A549 (cell line): ENCODE results near the gene BRD3OS. TPM values are rescaled to one million over a fixed set of nuclear protein-coding genes. Genes with fewer than 3 reads are reported as not detected.
"Not testable (repeated sequence)": the region's sequence is repeated elsewhere in the genome, so short reads cannot be mapped to it uniquely, and the experiment has no call there.

ENCODE experiments used
- ATAC-seq, 2 experiments: fragments of 200-7000 bp in 1 of 2; fragments of >200 bp in 1 of 2; cut with Nextera tagmentation in 1 of 2; cut with Tn5 transposase in 1 of 2; 3 replicates each; pipeline versions ENCODE4 v1.8.0 to v1.9.1; 2018 to 2020; ENCODE audit warnings: mild to moderate bottlenecking in 1 of 2, moderate library complexity in 1 of 2
- CTCF ChIA-PET: fragments of 300-600 bp; sonication (Branson Sonifier 250); formaldehyde crosslinking; extraction: SDS; loops from one replicate; lab custom pipeline; 2021; ENCODE audit warnings: antibody characterized with exemption, inconsistent platforms; lab: Yijun Ruan, JAX
- POLR2A ChIA-PET: fragments of 350-600 bp; formaldehyde crosslinking; extraction: SDS; loops from one replicate; lab custom pipeline; 2021; ENCODE audit warnings: antibody characterized with exemption, inconsistent platforms; lab: Yijun Ruan, JAX
- DNase-seq, 2 experiments: peaks; one replicate each; pipeline versions ENCODE4 v3.0.0 to v3.0.0-alpha.2; 2011 to 2016; ENCODE audit warnings: low read depth in 1 of 2, low spot score in 1 of 2
- FAIRE-seq: peaks from 2 replicates; lab custom pipeline; 2011; peaks lifted over from hg19 to GRCh38; lab: Jason Lieb, UNC
- H3K27ac ChIP-seq, 2 experiments: fragments of >200 bp; sonication (Bioruptor Twin); formaldehyde crosslinking; 3 replicates each; pipeline ENCODE4 v1.5.1; 2016 to 2017
- H3K4me1 ChIP-seq: fragments of >200 bp; sonication (Bioruptor Twin); formaldehyde crosslinking; 3 replicates; pipeline ENCODE4 v1.6.1; 2016
- H3K4me2 ChIP-seq: fragments of >200 bp; sonication (Bioruptor Twin); formaldehyde crosslinking; 3 replicates; pipeline ENCODE4 v1.6.1; 2016
- H3K4me3 ChIP-seq: fragments of >200 bp; sonication (Bioruptor Twin); formaldehyde crosslinking; 3 replicates; pipeline ENCODE4 v1.5.1; 2016
- H3K9me3 ChIP-seq: fragments of >200 bp; sonication (Bioruptor Twin); formaldehyde crosslinking; 3 replicates; pipeline ENCODE4 v1.6.1; 2016
- ELK1 ChIP-seq: fragments of 150-350 bp; IDR thresholded peaks from 2 replicates; pipeline ENCODE4 v1.6.1; 2014; ENCODE audit warnings: low read depth, mild to moderate bottlenecking, low read length
- FOSB ChIP-seq: fragments of 250-450 bp; sonication (Bioruptor Pico); IDR thresholded peaks from 2 replicates; pipeline ENCODE4 v1.5.0; 2020; ENCODE audit warnings: mild to moderate bottlenecking, moderate library complexity
- GATA3 ChIP-seq: IDR thresholded peaks from 2 replicates; pipeline ENCODE4 v1.6.1; 2012; ENCODE audit warnings: borderline replicate concordance
- HDAC2 ChIP-seq: fragments of 200-600 bp; sonication (generic); IDR thresholded peaks from 2 replicates; pipeline ENCODE4 v1.6.1; 2016
- HEYL ChIP-seq: fragments of 250-450 bp; sonication (Bioruptor Pico); IDR thresholded peaks from 2 replicates; pipeline ENCODE4 v1.8.0; 2021; ENCODE audit warnings: mild to moderate bottlenecking, moderate library complexity
- HMGXB4 ChIP-seq: fragments of 250-450 bp; sonication (Bioruptor Pico); IDR thresholded peaks from 2 replicates; pipeline ENCODE4 v1.5.0; 2021; ENCODE audit warnings: mild to moderate bottlenecking, moderate library complexity, borderline replicate concordance
- HOXA7 ChIP-seq: fragments of 250-450 bp; sonication (Bioruptor Pico); IDR thresholded peaks from 2 replicates; pipeline ENCODE4 v1.5.0; 2020; ENCODE audit warnings: mild to moderate bottlenecking, moderate library complexity
- NFE2L2 ChIP-seq: fragments of 150-350 bp; conservative IDR thresholded peaks from 2 replicates; pipeline ENCODE4 v1.6.1; 2014; ENCODE audit warnings: low read length
- RNF2 ChIP-seq: fragments of 200-600 bp; sonication (generic); IDR thresholded peaks from 2 replicates; pipeline ENCODE4 v1.6.1; 2016; ENCODE audit warnings: low read depth, mild to moderate bottlenecking, antibody characterized with exemption, moderate library complexity, borderline replicate concordance
- TFCP2L1 ChIP-seq: fragments of 250-450 bp; sonication (Bioruptor Pico); IDR thresholded peaks from 2 replicates; pipeline ENCODE4 v1.5.0; 2021; ENCODE audit warnings: mild to moderate bottlenecking
- ZSCAN20 ChIP-seq: fragments of 250-450 bp; sonication (Bioruptor Pico); IDR thresholded peaks from 2 replicates; pipeline ENCODE4 v1.8.0; 2022; ENCODE audit warnings: mild to moderate bottlenecking, moderate library complexity
- WGBS: methylation state at CpG from one replicate; pipeline ENCODE4 v1.1.6; 2017; ENCODE audit errors: missing lambda C conversion rate; 5-methylcytosine and 5-hydroxymethylcytosine counted together
- polyA plus RNA-seq, 4 experiments: library from polyadenylated mRNA; depleted of rRNA in 3 of 4; stranded (reverse); fragments of >200 nt; fragmentation: RNase III in 1 of 4; extraction: RNeasy Plus Mini Kit Qiagen cat#74134 plus additional on column Dnase treatment in 1 of 4; gene quantifications; 2 replicates in 3 of 4; 3 replicates in 1 of 4; pipeline ENCODE4 v1.2.3, GENCODE V29; 2011 to 2017

Gene BRD3OS
- polyA plus RNA-seq, 2 of the 4 experiments (the other 2 are of a cell fraction): 10.4 to 10.8 TPM

- no peak for DNase-seq
- no peak for FAIRE-seq
- TF ChIP-seq HEYL (CRISPR knock-in tag) (no peak), HDAC2 (no peak), FOSB (CRISPR knock-in tag) (no peak), NFE2L2 (no peak), HOXA7 (no peak), ELK1 (no peak), GATA3 (no peak), HMGXB4 (no peak), ZSCAN20 (CRISPR knock-in tag) (no peak), RNF2 (no peak)
- CTCF ChIA-PET: interaction anchor here (0.6 to 1.5 kb wide), 4 partner anchors 16 to 227 kb away, joined by 3 to 6 read pairs (median 3); no protein-coding TSS in a partner anchor
- no peak overlapping the region for H3K27ac ChIP-seq
- H3K4me1 ChIP-seq: no peaks in the 10 kb centered on the region
- no peak overlapping the region for H3K4me2 ChIP-seq
- H3K9me3 ChIP-seq: peaks cover 11% of the 10 kb centered on the region; the same call in 2 of the 3 replicates
- H3K4me3 ChIP-seq: no peak overlapping the region
- no peak for ATAC-seq
- WGBS: 54% methylated on average over 6 of the region's 6 CpGs
- POLR2A ChIA-PET: no interaction called here
Observed at GRCh38 chr9:134073500-134073899, 48.2 kb downstream of the BRD3OS start.

- POLR2A ChIA-PET, FAIRE-seq, H3K4me3 ChIP-seq, H3K27ac ChIP-seq, DNase-seq, CTCF ChIA-PET, H3K4me2 ChIP-seq, ATAC-seq, H3K4me1 ChIP-seq: not testable (repeated sequence)
- 71% methylated on average over 6 of the region's 31 CpGs for WGBS
- peaks cover 21% of the 10 kb centered on the region; the same call in 2 of the 3 replicates for H3K9me3 ChIP-seq
Observed at GRCh38 chr9:134075689-134076088, 50.4 kb downstream of the BRD3OS start.

GRCh38 chr9:134076644-134077043 is 51.4 kb downstream of the BRD3OS start:
- WGBS: 3% methylated on average over 1 of the region's 1 CpG
- ChIA-PET POLR2A (no interaction called here), CTCF (no interaction called here)
- Histone ChIP-seq H3K9me3 (peaks cover 24% of the 10 kb centered on the region; the same call in 2 of the 3 replicates), H3K4me2 (no peak overlapping the region), H3K4me3 (no peak overlapping the region), H3K27ac (no peak overlapping the region), H3K4me1 (no peaks in the 10 kb centered on the region)
- FAIRE-seq (no peak), ATAC-seq (no peak), DNase-seq (no peak)
- TF ChIP-seq TFCP2L1 (CRISPR knock-in tag): no peak

Other genes starting within 250 kb of the BRD3OS start
- 9.8 and 11.5 TPM in 2 replicates for gene VAV2, start 33.2 kb upstream of the BRD3OS start, polyA plus RNA-seq (2011; rRNA removed)
- gene VAV2, start 33.2 kb upstream of the BRD3OS start, polyA plus RNA-seq (2017; fragmentation: RNase III; extraction: RNeasy Plus Mini Kit Qiagen cat#74134 plus additional on column Dnase treatment): 19.5 to 21.4 TPM (median 20.5 TPM) in 3 replicates
- 8.9 and 9.0 TPM in 2 replicates for gene BRD3, start 42.5 kb downstream of the BRD3OS start, polyA plus RNA-seq (2011; rRNA removed)
- 12.4 to 15.3 TPM (median 15.0 TPM) in 3 replicates for gene BRD3, start 42.5 kb downstream of the BRD3OS start, polyA plus RNA-seq (2017; fragmentation: RNase III; extraction: RNeasy Plus Mini Kit Qiagen cat#74134 plus additional on column Dnase treatment)
- gene WDR5, start 110.6 kb downstream of the BRD3OS start, polyA plus RNA-seq (2011; rRNA removed): 36.8 and 37.9 TPM in 2 replicates
- gene WDR5, start 110.6 kb downstream of the BRD3OS start, polyA plus RNA-seq (2017; fragmentation: RNase III; extraction: RNeasy Plus Mini Kit Qiagen cat#74134 plus additional on column Dnase treatment): 44.3 to 48.7 TPM (median 46.0 TPM) in 3 replicates
- not detected in 2 replicates for gene RNU6ATAC, start 139.1 kb downstream of the BRD3OS start, polyA plus RNA-seq (2011; rRNA removed)
- not detected in 3 replicates for gene RNU6ATAC, start 139.1 kb downstream of the BRD3OS start, polyA plus RNA-seq (2017; fragmentation: RNase III; extraction: RNeasy Plus Mini Kit Qiagen cat#74134 plus additional on column Dnase treatment)